ENCODE measurements around the gene PIK3R2.
"Not testable (repeated sequence)": the region's sequence is repeated elsewhere in the genome, so short reads cannot be mapped to it uniquely, and the experiment has no call there.

PIK3R2 gene

GRCh38 chr19:18203863-18204393 lies 51.0 kb downstream of the PIK3R2 start, which contains the start of gene RAB3A:
Gene RAB3A (minus strand): TSS chr19:18204042. CDS start chr19:18202740, 1,302 bp downstream.
- peak; percentile 98 to 100 (median 99) for DNase-seq (ENCODE audit: low read depth in 3 of 3)

GRCh38 chr19:18204394-18205199 lies 51.6 kb downstream of the PIK3R2 start:
- no peak for DNase-seq (ENCODE audit: low read depth in 3 of 3)

GRCh38 chr19:18205200-18205892 lies 52.4 kb downstream of the PIK3R2 start:
- DNase-seq (ENCODE audit: low read depth in 3 of 3), result peak in 1 of 3 experiments; percentile 55

- no peak for DNase-seq (ENCODE audit: low read depth in 3 of 3)
Observed at GRCh38 chr19:18206018-18206417, 53.1 kb downstream of the PIK3R2 start.

- peak in 1 of 3 experiments; percentile 55 for DNase-seq (ENCODE audit: low read depth in 3 of 3)
Observed at GRCh38 chr19:18208098-18208951, 55.4 kb downstream of the PIK3R2 start.

- not testable (repeated sequence) for DNase-seq (ENCODE audit: low read depth in 3 of 3)
Observed at GRCh38 chr19:18209912-18210311, 56.9 kb downstream of the PIK3R2 start.

GRCh38 chr19:18211683-18212082 lies 58.7 kb downstream of the PIK3R2 start:
- no peak for DNase-seq (ENCODE audit: low read depth in 3 of 3)

GRCh38 chr19:18214779-18215433 lies 61.9 kb downstream of the PIK3R2 start:
- DNase-seq (ENCODE audit: low read depth in 3 of 3), result no peak

- DNase-seq (ENCODE audit: low read depth in 3 of 3), result no peak
Observed at GRCh38 chr19:18216789-18217188, 63.8 kb downstream of the PIK3R2 start.

- no peak for DNase-seq (ENCODE audit: low read depth in 3 of 3)
Observed at GRCh38 chr19:18218159-18218558, 65.2 kb downstream of the PIK3R2 start.

GRCh38 chr19:18218600-18218999 lies 65.6 kb downstream of the PIK3R2 start:
- DNase-seq (ENCODE audit: low read depth in 3 of 3), result no peak

Data from stimulated activated CD4-positive, alpha-beta T cell treated with anti-CD3 and anti-CD28 coated beads, TNF-alpha, amount 100 ng/mL, for 24 hours (primary cell).